HG03135 (cell line): ENCODE measurements around the gene AQP12B.
A peak's percentile ranks its signal among the peaks of the same experiment; 100 is the strongest.
"Not testable (repeated sequence)": the region's sequence is repeated elsewhere in the genome, so short reads cannot be mapped to it uniquely, and the experiment has no call there.

Experiments
- ATAC-seq: cut with Tn5 transposase; IDR thresholded peaks from one replicate; pipeline ENCODE4 v1.9.1; 2021; ENCODE audit warnings: mild to moderate bottlenecking, moderate library complexity; ENCODE audit not compliant: unreplicated experiment

Gene AQP12B

DNA sequence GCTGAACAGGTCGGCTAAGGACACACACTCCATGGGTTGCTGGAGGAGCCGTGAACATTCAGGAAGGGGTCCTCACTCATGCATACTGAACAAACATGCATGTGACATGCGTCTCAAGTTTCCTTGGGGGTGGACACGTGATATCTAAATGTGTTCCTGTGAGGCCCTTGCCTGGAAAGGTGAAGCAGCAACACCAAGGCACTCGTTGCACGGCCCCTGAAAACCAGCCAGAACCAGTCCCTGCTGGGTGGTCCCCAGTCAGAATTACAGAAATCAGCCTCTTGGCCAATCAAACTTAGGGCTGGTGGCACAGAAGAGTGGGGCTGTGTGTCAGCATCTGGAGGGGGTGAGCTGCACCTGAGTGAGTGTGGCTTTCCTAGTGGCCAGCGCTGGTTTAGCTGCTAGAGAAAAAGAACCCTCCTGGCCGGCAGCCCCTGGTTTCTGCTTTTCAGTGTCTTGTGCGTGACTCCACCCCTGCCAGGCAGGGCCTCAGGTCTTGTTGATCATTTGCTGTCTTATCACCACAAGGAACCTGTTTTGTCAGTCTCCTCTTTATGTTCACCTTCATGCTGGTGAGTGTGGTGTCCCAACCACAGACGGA, 3.2 kb upstream of the AQP12B start:
- no peak for ATAC-seq

DNA sequence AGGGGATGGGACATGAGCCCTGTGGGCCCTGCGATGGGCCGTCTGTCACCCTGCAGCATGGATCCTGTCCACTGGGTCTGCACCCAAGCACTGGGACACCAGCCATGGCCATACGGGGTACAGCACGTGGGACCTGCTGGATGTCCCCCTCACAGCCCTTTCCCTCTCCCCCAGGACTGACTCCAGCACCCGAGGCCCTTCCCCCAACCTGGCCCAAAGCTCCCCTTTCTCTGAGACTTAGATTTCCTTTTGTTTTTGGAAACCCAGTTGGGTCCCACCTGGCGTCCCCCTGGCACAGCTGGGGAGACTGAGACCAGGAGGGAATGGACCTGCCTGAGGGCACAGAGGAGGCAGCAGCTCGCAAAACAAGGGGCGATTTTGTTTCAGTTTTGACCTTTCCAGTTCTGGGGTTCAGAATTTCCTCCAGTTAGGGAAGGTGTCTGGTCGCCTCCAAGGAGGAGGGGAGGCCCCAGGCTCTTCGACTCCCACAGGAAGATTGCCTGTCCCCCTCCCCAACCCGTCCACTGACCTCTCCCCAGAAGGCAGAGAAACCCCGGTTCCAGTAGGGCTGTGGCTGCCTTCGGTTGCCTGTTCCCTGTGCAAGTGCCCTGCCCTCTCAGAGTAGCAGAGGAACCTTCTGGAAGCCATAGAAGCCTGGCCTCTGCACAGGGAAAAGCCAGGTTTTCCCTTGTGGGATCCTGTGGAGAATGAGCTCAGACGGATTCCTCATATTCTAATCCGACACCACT, 1.5 kb upstream of the AQP12B start:
- not testable (repeated sequence) for ATAC-seq

DNA sequence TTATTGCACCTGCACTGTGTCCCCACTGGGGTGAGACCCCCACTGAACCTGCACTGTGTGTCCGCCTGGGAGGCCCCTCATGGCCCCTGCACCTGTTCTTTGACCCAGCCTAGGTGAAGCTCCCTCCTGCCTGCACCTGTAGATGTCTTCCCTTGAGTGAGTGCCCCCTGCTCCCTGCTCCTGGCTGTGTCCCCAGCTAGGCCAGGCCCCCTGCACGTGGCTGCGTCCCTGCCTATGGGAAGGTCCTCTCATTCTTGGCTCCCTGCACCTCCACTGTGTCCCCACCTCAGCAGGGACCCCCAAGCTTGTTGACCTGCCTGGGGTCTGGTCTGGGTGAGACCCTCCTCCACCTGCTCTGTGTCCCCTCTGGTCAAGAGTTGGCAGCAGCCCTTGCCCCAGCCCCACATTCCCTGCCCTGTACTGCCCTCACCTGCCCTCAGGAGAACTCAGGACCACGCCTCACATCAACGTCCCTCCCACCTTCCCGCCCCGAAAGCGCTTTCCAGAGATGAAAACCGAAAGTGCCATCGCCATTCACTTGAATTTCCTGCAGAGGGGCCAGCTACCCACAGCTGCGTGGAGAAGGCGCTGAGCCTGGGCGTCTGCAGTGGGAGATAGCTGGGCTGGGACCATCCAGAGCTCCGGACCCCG, 769 bp upstream of the AQP12B start:
- ATAC-seq = not testable (repeated sequence)

DNA sequence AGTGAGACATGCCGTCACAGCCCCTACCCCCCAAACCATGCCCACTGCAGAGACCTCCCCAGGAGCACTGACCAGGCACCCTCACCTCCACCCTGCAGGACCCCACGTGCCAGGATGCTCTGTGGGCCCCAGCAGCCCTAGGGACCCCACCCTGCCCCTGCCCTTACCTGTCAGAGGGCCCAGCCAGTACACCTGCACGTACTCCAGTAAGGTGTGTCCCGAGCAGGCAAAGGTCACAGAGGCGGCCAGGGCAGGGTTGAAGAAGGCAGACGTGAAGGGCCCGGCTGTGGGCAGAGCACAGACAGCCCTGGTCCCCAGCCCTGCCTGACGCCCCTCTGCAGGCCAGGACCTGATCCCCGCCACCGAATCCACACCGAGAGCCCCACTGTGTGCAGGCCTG, 2.5 kb downstream of the AQP12B start:
- ATAC-seq = not testable (repeated sequence)

DNA sequence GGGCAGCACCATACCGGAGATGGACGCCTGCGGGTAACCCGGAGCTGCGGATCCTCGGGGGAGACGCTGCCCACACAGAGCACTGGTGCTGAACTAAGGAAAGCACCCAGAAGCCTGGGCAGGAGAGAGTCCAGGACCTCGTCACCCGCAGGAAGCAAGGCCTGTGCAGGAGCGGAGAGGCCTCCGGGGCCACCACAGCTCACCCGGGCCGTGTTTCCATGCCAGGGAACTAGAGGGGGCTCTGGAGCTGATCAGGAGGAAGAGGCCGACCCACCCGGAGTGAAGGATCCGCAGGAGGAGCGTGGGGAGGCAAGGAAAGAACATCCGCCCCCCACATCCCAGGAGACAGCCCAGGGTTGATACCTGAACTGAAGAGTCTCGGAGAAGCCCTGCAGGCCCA, 3.8 kb downstream of the AQP12B start:
- not testable (repeated sequence) for ATAC-seq

DNA sequence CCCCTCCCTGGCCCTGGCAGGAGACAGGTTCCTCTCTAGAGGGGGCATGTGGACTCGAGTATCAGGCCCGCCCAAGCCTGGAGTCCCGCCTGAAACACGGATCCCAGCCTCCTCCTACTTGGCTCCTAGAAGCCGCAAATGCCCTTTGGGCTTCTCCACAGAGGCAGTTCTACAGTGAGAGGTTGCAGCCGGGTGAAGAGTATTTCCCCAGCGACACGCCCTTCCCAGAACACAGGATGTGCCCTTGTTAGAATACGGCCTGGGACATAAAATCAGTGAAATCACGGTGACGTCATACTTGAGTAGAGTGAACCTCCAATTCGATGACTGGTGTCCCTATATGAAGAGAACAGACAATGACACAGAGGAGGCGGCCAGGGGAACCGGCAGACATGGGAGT, 4.6 kb downstream of the AQP12B start:
- not testable (repeated sequence) for ATAC-seq

DNA sequence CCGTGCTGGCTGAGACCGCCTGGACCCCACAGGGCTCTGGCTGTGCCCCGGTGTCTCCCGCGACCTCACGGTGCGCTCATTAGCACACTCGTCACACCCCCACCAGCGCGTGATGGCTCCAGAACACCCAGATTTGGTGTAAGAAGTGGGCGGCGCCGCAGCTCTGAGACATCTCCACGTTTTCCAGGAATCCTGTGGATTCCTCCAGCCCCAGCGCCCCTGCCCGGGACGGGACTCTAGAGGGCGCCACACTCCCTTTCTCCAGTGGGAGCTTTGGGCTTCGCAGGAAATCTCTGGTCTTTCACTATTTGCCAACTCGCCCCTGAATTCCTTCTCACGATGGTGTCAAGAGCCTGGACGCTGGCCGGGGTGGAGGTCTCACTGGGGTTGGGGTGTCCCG, 7.3 kb downstream of the AQP12B start:
- ATAC-seq = not testable (repeated sequence)

DNA sequence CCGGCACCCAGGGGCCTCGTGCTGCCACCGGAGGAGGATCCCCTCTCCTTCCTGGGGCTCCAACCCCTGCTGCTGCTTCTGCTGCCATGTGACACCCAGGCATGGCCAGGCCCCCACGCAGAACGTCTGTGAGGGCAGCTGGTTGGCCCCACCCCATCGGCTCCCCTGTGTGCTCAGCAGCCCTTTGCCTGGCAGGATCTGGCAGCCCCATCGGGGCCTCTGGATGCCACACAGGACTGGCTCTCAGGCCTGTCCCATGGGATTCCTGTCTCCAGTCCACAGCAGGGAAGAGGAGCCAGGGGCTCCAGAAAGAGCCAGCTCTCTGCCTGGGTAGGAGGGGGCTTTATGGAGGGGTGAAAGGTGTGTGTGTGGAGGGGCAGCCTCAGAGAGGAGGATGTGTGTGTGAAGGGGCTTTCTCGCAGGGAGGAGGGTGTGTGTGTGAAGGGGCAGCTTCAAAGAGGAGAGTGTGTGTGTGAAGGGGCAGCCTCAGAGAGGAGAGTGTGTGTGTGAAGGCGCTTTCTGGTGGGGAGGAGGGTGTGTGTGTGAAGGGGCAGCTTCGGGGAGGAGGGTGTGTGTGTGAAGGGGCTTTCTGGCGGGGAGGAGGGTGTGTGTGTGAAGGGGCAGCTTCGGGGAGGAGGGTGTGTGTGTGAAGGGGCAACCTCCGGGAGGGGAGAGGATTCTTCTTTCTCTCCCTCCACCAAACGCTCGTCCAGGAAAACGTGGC, 8.1 kb downstream of the AQP12B start:
- not testable (repeated sequence) for ATAC-seq

DNA sequence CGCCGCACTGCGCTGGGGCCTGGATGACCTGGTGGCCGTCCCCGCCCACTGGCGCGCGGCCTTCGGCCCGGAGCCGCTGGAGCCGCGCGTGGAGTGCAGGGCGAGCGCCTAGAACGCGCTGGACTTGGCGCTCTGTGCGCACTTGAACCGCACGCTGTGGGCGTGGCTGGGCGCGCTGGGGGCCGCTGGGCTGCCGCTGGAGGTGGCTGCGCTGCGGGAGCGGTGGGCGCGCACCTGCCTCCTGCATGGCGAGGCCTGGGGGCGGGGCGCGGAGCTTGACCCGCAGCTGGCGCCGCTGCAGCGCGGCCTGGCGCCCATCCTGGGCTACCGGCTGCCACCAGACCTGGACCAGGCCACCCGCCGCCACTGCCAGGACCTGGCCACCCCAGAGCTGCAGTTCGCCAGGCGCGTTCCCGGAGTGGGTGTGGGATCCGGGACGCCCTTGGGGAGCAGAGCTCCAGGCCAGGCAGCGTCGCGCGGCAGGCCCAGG, 9.9 kb downstream of the AQP12B start:
- no peak for ATAC-seq

DNA sequence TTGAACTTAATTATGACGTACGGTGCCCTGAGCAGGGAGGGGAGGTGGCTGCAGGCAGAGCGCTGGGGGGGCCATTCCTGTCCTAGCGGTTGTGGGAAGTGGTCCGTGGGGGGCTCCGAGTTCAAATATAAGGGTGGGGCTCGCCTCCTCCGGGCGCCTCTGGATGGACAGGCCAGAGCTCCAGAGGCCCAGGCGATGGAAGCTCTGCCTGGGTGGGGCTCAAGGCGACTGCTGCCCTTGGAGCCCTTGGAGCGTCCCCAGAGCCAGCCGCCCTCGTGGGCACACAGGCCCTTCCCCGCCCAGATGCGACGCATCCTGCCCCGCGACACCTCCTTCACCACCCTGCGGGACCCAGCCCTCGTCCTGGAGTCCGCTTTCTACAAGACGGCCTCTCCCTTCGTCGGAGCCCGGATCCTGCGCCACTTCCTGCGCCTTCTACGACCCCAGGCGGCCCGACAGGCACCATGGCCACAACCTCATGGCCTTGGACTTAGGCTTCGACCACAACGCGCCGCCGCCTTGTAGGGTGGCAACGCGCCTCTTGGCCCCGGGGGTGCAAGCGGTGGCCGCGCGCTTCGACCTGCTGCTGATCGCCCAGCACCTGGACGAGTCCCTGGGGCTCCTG, 10.5 kb downstream of the AQP12B start:
- no peak for ATAC-seq

DNA sequence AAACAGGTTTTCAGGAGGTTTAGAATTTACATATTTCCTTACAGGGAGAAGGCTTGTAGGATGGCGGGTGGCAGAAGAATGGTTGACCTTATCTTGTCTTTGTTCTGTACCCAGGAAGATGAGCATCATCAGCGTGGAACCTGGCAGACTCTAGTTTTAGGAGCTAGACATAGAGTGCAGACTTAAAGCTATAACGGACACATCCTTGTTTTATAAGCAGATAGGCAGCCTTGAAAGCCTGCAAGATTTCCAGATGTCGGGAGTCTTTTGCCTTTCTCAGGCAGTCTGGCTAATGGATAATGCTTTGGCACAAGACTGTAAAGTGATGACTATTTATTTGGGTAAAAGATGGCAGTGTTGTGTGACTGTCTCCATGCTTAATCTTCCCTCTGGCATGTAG, 11.7 kb downstream of the AQP12B start:
- ATAC-seq = no peak

DNA sequence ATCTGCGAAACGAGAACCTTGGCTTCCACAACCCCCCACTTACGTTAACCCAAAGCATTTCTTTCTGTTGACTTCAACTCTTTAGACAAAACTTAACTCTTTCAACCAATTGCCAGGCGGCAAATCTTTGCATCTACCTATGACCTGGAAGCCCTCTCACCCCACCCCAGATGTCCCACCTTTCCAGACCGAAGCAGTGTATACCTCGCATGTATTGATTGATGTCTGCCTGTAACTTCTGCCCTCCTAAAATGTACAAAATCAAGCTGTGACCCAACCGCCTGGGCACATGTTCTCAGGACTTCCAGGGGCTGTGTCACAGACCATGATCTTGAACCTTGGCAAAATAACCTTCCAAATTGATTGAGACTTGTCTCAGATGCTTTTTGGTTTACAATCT, 12.3 kb downstream of the AQP12B start:
- no peak for ATAC-seq

DNA sequence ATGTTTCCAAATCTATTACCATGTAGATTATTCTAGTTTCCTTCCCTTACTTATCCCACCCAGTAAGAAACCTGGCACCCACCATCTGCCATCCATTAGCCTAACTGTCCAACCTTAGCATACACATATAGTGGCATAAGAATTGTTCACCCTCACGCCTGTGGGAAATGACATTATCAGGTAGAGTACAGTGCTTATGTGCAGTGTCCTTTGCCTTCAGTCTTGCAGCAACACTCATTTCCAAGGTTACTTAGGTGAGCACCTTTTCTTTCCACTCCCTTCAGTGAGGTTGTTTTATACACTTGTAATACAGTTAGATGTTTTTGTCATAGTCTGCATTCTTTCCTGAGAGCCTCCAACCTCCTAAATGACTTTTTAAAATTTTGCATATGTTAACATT, 18.1 kb downstream of the AQP12B start:
- no peak for ATAC-seq

DNA sequence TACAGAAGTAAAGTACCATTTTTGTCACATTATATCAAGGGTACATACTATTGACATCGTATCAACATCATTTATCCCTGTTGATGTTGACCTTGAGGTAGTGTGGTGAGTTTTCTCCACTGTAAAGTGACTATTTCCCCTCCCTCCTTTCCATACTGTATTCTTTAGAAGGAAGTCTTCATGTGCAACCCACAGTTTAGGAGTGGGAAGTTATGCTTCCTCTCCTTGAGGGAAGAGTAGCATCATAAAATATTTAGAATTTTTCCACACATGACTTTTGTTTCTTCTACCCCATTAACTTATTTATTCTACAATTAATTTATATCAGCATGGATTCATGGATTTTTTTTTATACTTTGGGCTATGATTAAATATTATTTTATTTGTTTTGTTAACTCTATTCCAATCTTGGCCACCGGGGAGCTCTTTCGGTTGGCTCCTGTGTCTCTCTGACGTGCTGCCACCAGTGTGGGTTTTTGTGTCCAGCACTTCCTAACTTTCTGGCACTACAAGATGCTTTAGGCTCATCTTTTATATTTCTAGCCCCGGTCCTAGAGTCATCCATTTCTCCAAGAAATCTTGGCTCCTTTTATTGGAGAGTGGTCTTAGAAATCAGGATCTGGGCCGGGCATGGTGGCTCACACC, 19.0 kb downstream of the AQP12B start:
- ATAC-seq = no peak

DNA sequence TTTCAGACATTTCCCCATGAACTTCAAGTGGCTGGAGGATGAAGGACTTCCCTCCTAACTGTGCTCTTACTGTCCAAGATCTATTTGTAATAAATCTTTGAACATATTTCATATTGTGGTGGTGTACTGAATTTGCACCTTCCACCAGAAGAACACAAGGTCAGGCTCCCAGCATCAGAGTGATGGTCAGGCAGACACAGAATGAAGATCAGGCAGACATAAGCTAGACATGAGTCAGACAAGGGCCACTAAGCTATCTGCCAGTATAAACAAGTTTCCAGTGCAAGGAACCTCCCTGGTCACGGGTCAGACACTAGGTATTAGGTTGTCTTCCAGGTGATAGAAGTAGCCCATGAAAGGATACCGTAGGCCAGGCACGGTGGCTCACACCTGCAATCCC, 20.0 kb downstream of the AQP12B start:
- ATAC-seq = no peak

DNA sequence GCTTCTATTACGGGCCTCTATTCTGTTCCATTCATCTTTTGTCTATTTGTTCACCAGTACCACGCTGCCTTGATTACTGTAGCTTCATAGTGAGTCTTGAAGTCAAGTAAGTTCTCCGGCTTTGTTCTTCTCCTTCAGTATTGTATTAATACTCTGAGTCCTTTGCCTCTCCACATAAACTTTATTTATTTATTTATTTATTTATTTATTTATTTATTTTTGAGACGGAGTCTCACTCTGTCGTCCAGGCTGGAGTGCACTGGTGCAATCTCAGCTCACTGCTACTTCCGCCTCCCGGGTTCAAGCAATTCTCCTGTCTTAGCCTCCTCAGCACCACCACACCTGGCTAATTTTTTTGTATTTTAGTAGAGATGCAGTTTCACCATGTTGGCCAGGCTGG, 22.8 kb downstream of the AQP12B start:
- not testable (repeated sequence) for ATAC-seq

DNA sequence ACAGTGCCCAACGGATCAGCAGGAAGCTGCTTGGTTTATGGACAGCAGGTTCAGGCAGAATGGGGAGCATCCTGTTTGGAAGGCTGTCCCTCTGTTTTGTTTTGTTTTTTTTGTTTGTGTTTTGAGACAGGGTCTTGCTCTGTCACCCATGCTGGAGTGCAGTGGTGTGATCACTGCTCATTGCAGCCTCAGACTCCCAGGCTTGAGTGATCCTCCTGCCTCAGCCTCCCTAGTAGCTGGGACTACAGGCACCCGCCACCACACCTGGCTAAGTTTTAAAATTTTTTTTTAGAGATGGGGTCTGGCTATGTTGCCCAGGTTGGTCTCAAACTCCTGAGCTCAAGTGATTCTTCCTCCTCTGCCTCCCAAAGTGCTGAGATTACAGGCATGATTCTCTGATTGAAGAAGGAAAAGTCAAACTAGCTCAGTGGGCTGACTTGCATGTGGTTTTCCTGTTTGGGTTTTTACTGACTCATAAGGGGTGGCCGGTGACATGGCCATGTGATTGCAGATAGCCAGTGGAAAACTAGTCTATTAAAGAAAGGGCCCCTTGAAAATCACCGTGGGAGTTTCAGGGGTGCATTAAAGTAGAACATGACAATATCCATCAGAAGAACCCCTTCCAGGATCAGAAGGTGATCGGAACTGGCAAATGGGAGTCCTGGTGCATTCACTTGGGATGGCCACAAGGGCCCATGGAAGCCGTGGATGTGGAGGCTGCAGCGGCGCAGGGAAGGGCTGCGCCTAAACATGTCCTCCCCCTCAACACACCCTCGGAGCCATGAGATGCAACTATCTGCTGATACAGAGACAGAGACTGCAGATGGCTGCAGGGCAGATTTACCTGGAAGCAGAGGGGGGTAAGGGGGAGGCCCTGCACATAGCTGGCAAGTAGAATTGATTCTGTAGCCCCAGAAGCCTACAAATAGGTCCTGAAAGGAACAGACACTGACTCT, 26.5 kb downstream of the AQP12B start:
- ATAC-seq = peak; percentile 51

DNA sequence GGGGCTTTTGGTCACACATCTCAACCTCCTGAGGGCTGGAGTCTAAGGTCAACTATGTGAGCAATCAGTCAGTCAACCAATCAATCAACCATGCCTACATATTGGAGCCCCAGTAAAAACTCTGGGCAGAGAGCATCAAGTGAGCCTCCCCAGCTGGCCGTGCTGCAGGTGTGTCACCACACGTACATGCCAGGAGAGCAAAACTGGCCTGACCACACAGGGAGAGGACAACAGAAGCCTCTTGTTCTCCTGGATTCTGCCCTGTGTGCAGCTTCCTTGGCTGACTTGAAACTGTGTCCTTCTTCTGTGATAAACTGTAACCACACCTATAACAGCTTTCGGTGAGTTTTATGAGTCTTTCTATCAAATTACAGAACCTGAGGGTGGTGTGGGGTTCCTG, 31.5 kb downstream of the AQP12B start:
- no peak for ATAC-seq

DNA sequence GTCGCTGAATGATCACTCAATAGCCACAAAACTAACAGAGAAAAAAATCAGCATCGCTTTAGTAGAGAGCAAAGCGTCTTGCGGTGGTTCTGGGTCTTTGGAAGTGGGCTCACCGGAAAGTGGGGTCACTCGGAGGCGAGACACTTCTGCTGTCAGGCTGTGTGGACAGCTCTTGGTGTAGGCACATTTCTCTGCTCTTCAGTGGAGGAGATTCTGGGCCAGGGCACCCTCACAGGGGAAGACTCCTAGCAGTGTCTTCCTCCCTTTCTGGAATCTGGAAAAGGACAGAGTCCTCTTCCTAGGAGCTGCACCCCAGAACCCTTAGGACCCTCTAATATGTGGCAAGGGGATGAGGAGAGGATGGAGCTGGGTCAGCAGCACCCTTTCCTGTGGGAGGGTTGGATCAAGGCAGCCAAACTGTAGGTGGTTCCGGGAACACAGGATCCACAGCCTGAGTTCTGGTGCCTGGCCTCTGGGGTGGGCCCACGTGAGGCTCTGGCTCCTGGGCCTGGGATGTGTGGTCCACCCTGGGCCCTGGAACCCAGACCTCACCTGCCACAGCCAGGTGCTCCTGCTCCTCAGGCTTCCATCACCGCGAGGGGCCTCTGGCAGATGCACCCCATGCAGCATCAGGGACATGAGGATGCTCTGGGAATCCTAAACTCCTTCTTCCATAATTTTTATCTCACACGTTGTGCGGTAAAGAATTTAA, 32.3 kb downstream of the AQP12B start:
- ATAC-seq = no peak
